IMR-90 (cell line): Measurements from ENCODE around the gene CARTPT. TPM values are rescaled to one million over a fixed set of nuclear protein-coding genes. Genes with fewer than 3 reads are reported as not detected.

Source experiments
- ATAC-seq: fragments of 200-7000 bp; cut with Tn5 transposase; 2 replicates; pipeline ENCODE4 v1.9.1; 2020; ENCODE audit warnings: low read depth, mild to moderate bottlenecking, moderate library complexity
- BruUV-seq: library from RNA; stranded (reverse); fragments of 400-500 nt; replicated peaks from 2 replicates; lab custom pipeline; 2021; lab: Mats Ljungman, UMichigan
- CTCF ChIA-PET: fragments of 300-600 bp; formaldehyde crosslinking; extraction: SDS; loops from one replicate; lab custom pipeline; 2021; ENCODE audit warnings: antibody characterized with exemption; lab: Yijun Ruan, JAX
- POLR2A ChIA-PET: fragments of 300-600 bp; sonication (Branson Sonifier 250); formaldehyde crosslinking; loops from one replicate; lab custom pipeline; 2022; ENCODE audit warnings: antibody characterized with exemption; ENCODE audit not compliant: unreplicated experiment; lab: Charles Lee
- DNase-seq: peaks from one replicate; pipeline ENCODE4 v3.0.0; 2013
- H2AFZ ChIP-seq: replicated peaks from 2 replicates; pipeline ENCODE3; 2013; ENCODE audit warnings: low read length, mild to moderate bottlenecking; ENCODE audit not compliant: poor library complexity
- H2AK5ac ChIP-seq: 2 replicates; pipeline ENCODE4 v1.6.1; 2013; ENCODE audit warnings: low read depth, low read length, inconsistent platforms
- H2AK9ac ChIP-seq: replicated peaks from 2 replicates; pipeline ENCODE3; 2013; ENCODE audit warnings: mild to moderate bottlenecking, low read depth, low read length, moderate library complexity; ENCODE audit not compliant: poor library complexity
- H2BK120ac ChIP-seq: 2 replicates; pipeline ENCODE4 v1.6.1; 2013; ENCODE audit warnings: low read depth, low read length, inconsistent platforms
- H2BK15ac ChIP-seq: 3 replicates; pipeline ENCODE4 v1.6.1; 2013; ENCODE audit warnings: low read depth, low read length, inconsistent platforms
- H2BK20ac ChIP-seq: 2 replicates; pipeline ENCODE4 v1.6.1; 2013; ENCODE audit warnings: low read depth, mild to moderate bottlenecking, inconsistent platforms, low read length, moderate library complexity
- H2BK5ac ChIP-seq: 2 replicates; pipeline ENCODE4 v1.6.1; 2013; ENCODE audit warnings: mild to moderate bottlenecking, low read depth, low read length, inconsistent platforms; ENCODE audit not compliant: poor library complexity, severe bottlenecking
- H3K14ac ChIP-seq: replicated peaks from 2 replicates; pipeline ENCODE4 v1.6.1; 2013; ENCODE audit warnings: low read depth, low read length, inconsistent platforms
- H3K18ac ChIP-seq: 2 replicates; pipeline ENCODE4 v1.6.1; 2013; ENCODE audit warnings: low read depth, low read length, control low read depth
- H3K23ac ChIP-seq: 2 replicates; pipeline ENCODE4 v1.6.1; 2013; ENCODE audit warnings: low read depth, low read length, inconsistent platforms
- H3K27ac ChIP-seq: 2 replicates; pipeline ENCODE4 v1.5.1; 2013; ENCODE audit warnings: mild to moderate bottlenecking, control low read depth, low read length; ENCODE audit not compliant: insufficient read depth
- H3K27me3 ChIP-seq: 2 replicates; pipeline ENCODE4 v1.6.1; 2013; ENCODE audit warnings: low read length; ENCODE audit not compliant: control insufficient read depth, insufficient read depth
- H3K36me3 ChIP-seq: 2 replicates; pipeline ENCODE4 v1.6.1; 2013; ENCODE audit warnings: low read length, mixed read lengths; ENCODE audit not compliant: control insufficient read depth, insufficient read depth
- H3K4ac ChIP-seq: 2 replicates; pipeline ENCODE4 v1.6.1; 2013; ENCODE audit warnings: low read depth, low read length, inconsistent platforms
- H3K4me1 ChIP-seq: 2 replicates; pipeline ENCODE4 v1.6.1; 2013; ENCODE audit warnings: low read length, mixed read lengths; ENCODE audit not compliant: control insufficient read depth, insufficient read depth
- H3K4me2 ChIP-seq: 2 replicates; pipeline ENCODE4 v1.6.1; 2013; ENCODE audit warnings: low read depth, mild to moderate bottlenecking, control low read depth, low read length, moderate library complexity
- H3K4me3 ChIP-seq: 2 replicates; pipeline ENCODE4 v1.5.1; 2013; ENCODE audit warnings: low read depth, mild to moderate bottlenecking, control low read depth, low read length, moderate library complexity; ENCODE audit not compliant: insufficient read depth
- H3K56ac ChIP-seq: 2 replicates; pipeline ENCODE4 v1.6.1; 2013; ENCODE audit warnings: low read length, inconsistent platforms; ENCODE audit not compliant: insufficient read depth; ENCODE audit errors: extremely low read depth
- H3K79me1 ChIP-seq, 2 experiments: 2 replicates each; pipeline ENCODE4 v1.6.1; 2013; ENCODE audit warnings: low read length in 2 of 2, inconsistent platforms in 1 of 2, low read depth in 1 of 2
- H3K9ac ChIP-seq: 2 replicates; pipeline ENCODE4 v1.6.1; 2013; ENCODE audit warnings: low read depth, low read length, control low read depth
- H3K9me1 ChIP-seq: 2 replicates; pipeline ENCODE4 v1.6.1; 2013; ENCODE audit warnings: low read length, inconsistent platforms; ENCODE audit not compliant: insufficient read depth
- H3K9me3 ChIP-seq: 2 replicates; pipeline ENCODE4 v1.6.1; 2013; ENCODE audit warnings: low read length; ENCODE audit not compliant: control insufficient read depth, insufficient read depth
- H4K20me1 ChIP-seq: 2 replicates; pipeline ENCODE4 v1.6.1; 2013; ENCODE audit warnings: low read length, inconsistent platforms; ENCODE audit not compliant: insufficient read depth
- H4K5ac ChIP-seq: 2 replicates; pipeline ENCODE4 v1.6.1; 2013; ENCODE audit warnings: mild to moderate bottlenecking, low read depth, low read length, control low read depth
- H4K8ac ChIP-seq, 2 experiments: 2 replicates each; pipeline ENCODE4 v1.6.1; 2013; ENCODE audit warnings: low read depth in 2 of 2, low read length in 2 of 2, control low read depth in 1 of 2, inconsistent platforms in 1 of 2
- H4K91ac ChIP-seq: 2 replicates; pipeline ENCODE4 v1.6.1; 2013; ENCODE audit warnings: low read depth, low read length, inconsistent platforms; ENCODE audit not compliant: insufficient read depth
- BHLHE40 ChIP-seq: fragments of 150-350 bp; IDR thresholded peaks from 2 replicates; pipeline ENCODE4 v1.6.1; 2016; ENCODE audit warnings: mild to moderate bottlenecking, low read depth, low read length
- CEBPB ChIP-seq: IDR thresholded peaks from 2 replicates; pipeline ENCODE4 v1.6.1; 2012; ENCODE audit warnings: low read depth, low read length, improper control_type of control experiment
- CHD1 ChIP-seq: IDR thresholded peaks from 2 replicates; pipeline ENCODE4 v1.6.1; 2012; ENCODE audit warnings: low read depth, low read length, improper control_type of control experiment
- FOS ChIP-seq: fragments of 150-350 bp; IDR thresholded peaks from 2 replicates; pipeline ENCODE4 v1.6.1; 2016; ENCODE audit warnings: low read depth, low read length
- MAFK ChIP-seq: IDR thresholded peaks from 2 replicates; pipeline ENCODE4 v1.6.1; 2012; ENCODE audit warnings: low read depth, low read length, improper control_type of control experiment
- MAZ ChIP-seq: IDR thresholded peaks from 2 replicates; pipeline ENCODE4 v1.6.1; 2012; ENCODE audit warnings: low read depth, mild to moderate bottlenecking, low read length, improper control_type of control experiment, moderate library complexity, borderline replicate concordance
- MXI1 ChIP-seq: IDR thresholded peaks from 2 replicates; pipeline ENCODE4 v1.6.1; 2012; ENCODE audit warnings: low read depth, mild to moderate bottlenecking, low read length, moderate library complexity, borderline replicate concordance
- NFE2L2 ChIP-seq: fragments of 150-350 bp; IDR thresholded peaks from 2 replicates; pipeline ENCODE4 v1.6.1; 2016; ENCODE audit warnings: low read depth, mild to moderate bottlenecking, low read length
- POLR2A ChIP-seq: IDR thresholded peaks from 2 replicates; pipeline ENCODE4 v1.6.1; 2012; ENCODE audit warnings: mild to moderate bottlenecking, low read depth, low read length
- RAD21 ChIP-seq: IDR thresholded peaks from 2 replicates; pipeline ENCODE4 v1.6.1; 2012; ENCODE audit warnings: low read length, improper control_type of control experiment
- RCOR1 ChIP-seq: IDR thresholded peaks from 2 replicates; pipeline ENCODE4 v1.6.1; 2012; ENCODE audit warnings: mild to moderate bottlenecking, low read length, improper control_type of control experiment; ENCODE audit not compliant: insufficient replicate concordance
- RFX5 ChIP-seq: IDR thresholded peaks from 2 replicates; pipeline ENCODE4 v1.8.0; 2012; ENCODE audit warnings: low read depth, mild to moderate bottlenecking, low read length, moderate library complexity
- SMC3 ChIP-seq: fragments of 150-350 bp; IDR thresholded peaks from 2 replicates; pipeline ENCODE4 v1.6.1; 2016; ENCODE audit warnings: low read depth, mild to moderate bottlenecking, antibody characterized with exemption, low read length, moderate library complexity
- WGBS, 2 experiments: methylation state at CpG; one replicate each; pipeline versions ENCODE4 v1.1.5 to v1.1.7; 2013; ENCODE audit warnings: missing lambda C conversion rate in 2 of 2; ENCODE audit not compliant: insufficient read length in 1 of 2; ENCODE audit errors: extremely low coverage in 2 of 2; 5-methylcytosine and 5-hydroxymethylcytosine counted together
- dilution Hi-C: fragments of 300-500 bp; cut with HindIII; formaldehyde crosslinking; loops from one replicate; pipeline ENCODE4 v1.14.3; 2018; ENCODE audit warnings: low sequenced_read_pairs; ENCODE audit not compliant: unreplicated experiment
- in situ Hi-C: fragments of 300-500 bp; cut with MboI; formaldehyde crosslinking; loops from 3 replicates; pipeline ENCODE4 v1.14.3; 2019; ENCODE audit warnings: low sequenced_read_pairs, inconsistent platforms, mixed read lengths
- intact Hi-C: fragments of 100-400 bp; cut with micrococcal nuclease; formaldehyde crosslinking; loops from 2 replicates; pipeline ENCODE4 v1.10.0; 2022
- polyA plus RNA-seq, 3 experiments: library from polyadenylated mRNA; depleted of rRNA; stranded (reverse); fragments of >200 nt; gene quantifications; 2 replicates each; pipeline ENCODE4 v1.2.3, GENCODE V29; 2012; ENCODE audit warnings: low replicate concordance in 1 of 3
- total RNA-seq: library from RNA; depleted of rRNA; stranded (reverse); fragments of >200 nt; gene quantifications from 2 replicates; pipeline ENCODE4 v1.2.3, GENCODE V29; 2012
- TF ChIP-seq, protein P1 (sequence below): fragments of 150-350 bp; IDR thresholded peaks from 2 replicates; pipeline ENCODE4 v1.6.1; 2016; ENCODE audit warnings: low read depth, mild to moderate bottlenecking, low read length, moderate library complexity, borderline replicate concordance
- TF ChIP-seq, protein P2 (sequence below): fragments of 150-350 bp; IDR thresholded peaks from 2 replicates; pipeline ENCODE4 v1.6.1; 2017; ENCODE audit warnings: mild to moderate bottlenecking, antibody characterized with exemption, low read length, low read depth
- TF ChIP-seq, protein P3 (sequence below): conservative IDR thresholded peaks from 2 replicates; pipeline ENCODE4 v1.5.1; 2012; ENCODE audit warnings: mild to moderate bottlenecking, low read depth, low read length, improper control_type of control experiment

CARTPT gene
- total and polyA plus RNA-seq, 2 of the 4 experiments (the other 2 are of a cell fraction), result not detected

DNA sequence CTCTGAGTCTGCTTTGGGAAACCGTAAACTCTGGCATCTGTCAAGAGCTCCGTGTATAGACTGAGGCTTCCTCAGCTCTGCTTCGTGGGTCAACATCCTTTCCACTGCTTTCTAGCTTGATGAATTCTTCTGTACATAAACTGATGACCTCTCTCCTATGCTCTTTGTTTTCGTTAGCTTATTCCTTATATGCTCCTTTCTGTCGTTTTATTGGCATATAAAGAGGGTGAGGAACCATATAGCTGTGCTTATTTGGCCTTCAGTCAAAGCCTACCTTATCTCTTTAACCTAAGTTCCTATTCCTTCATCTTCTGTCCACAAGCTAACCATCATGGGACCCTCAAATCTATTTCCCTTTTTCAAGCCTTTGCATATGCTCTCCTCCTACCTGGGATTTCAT, 39.4 kb upstream of the CARTPT start:
- WGBS, 2 experiments, result no CpG with 5 or more reads among the region's 5 CpGs
- CTCF ChIA-PET, result no interaction called here
- in situ Hi-C loops, result no loop called here

More for the DNA sequence above, 39.4 kb upstream of the CARTPT start:
- H3K27me3 ChIP-seq, result peaks cover 18% of the 10 kb centered on the region
- no peak for DNase-seq
- H3K9me1 ChIP-seq, result no peaks in the 10 kb centered on the region
- POLR2A ChIA-PET, result interaction anchor here (0.6 kb wide), 1 partner anchor 16 kb away, joined by 3 read pairs; no protein-coding TSS in a partner anchor
- no peak overlapping the region for H2AK5ac ChIP-seq
- no peak overlapping the region for H4K8ac ChIP-seq
- no peak overlapping the region for H3K18ac ChIP-seq
- H3K56ac ChIP-seq, result no peak overlapping the region
- BruUV-seq, result no TSS peak
- no peaks in the 10 kb centered on the region for H3K36me3 ChIP-seq
- H3K9me3 ChIP-seq, result no peaks in the 10 kb centered on the region
- no peak overlapping the region for H4K91ac ChIP-seq
- no peak overlapping the region for H4K5ac ChIP-seq
- H3K23ac ChIP-seq, result no peak overlapping the region
- no peak overlapping the region for H3K4ac ChIP-seq
- no peak overlapping the region for H2BK20ac ChIP-seq
- dilution Hi-C loops, result no loop called here
- ATAC-seq, result no peak
- H2BK120ac ChIP-seq, result no peak overlapping the region
- no peak overlapping the region for H2BK15ac ChIP-seq
- no peak overlapping the region for H3K4me2 ChIP-seq
- H2BK5ac ChIP-seq, result no peak overlapping the region
- no peak overlapping the region for H3K9ac ChIP-seq
- no peaks in the 10 kb centered on the region for H3K79me1 ChIP-seq
- intact Hi-C loops, result loop anchor here (5.0 kb wide), 1 partner anchor 38 kb away; the partner anchor contains the start of gene CARTPT
- no peak overlapping the region for H3K27ac ChIP-seq
- TF ChIP-seq CHD1 (no peak), MAFK (no peak), POLR2A (no peak), RAD21 (no peak), FOS (no peak), RFX5 (no peak), SMC3 (no peak), NFE2L2 (no peak), BHLHE40 (no peak), CEBPB (no peak), MAZ (no peak), RCOR1 (no peak), MXI1 (no peak)
- TF ChIP-seq, protein P1, sequence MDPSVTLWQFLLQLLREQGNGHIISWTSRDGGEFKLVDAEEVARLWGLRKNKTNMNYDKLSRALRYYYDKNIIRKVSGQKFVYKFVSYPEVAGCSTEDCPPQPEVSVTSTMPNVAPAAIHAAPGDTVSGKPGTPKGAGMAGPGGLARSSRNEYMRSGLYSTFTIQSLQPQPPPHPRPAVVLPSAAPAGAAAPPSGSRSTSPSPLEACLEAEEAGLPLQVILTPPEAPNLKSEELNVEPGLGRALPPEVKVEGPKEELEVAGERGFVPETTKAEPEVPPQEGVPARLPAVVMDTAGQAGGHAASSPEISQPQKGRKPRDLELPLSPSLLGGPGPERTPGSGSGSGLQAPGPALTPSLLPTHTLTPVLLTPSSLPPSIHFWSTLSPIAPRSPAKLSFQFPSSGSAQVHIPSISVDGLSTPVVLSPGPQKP, result no peak
- TF ChIP-seq, protein P2, sequence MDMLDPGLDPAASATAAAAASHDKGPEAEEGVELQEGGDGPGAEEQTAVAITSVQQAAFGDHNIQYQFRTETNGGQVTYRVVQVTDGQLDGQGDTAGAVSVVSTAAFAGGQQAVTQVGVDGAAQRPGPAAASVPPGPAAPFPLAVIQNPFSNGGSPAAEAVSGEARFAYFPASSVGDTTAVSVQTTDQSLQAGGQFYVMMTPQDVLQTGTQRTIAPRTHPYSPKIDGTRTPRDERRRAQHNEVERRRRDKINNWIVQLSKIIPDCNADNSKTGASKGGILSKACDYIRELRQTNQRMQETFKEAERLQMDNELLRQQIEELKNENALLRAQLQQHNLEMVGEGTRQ, result no peak
- TF ChIP-seq, protein P3, sequence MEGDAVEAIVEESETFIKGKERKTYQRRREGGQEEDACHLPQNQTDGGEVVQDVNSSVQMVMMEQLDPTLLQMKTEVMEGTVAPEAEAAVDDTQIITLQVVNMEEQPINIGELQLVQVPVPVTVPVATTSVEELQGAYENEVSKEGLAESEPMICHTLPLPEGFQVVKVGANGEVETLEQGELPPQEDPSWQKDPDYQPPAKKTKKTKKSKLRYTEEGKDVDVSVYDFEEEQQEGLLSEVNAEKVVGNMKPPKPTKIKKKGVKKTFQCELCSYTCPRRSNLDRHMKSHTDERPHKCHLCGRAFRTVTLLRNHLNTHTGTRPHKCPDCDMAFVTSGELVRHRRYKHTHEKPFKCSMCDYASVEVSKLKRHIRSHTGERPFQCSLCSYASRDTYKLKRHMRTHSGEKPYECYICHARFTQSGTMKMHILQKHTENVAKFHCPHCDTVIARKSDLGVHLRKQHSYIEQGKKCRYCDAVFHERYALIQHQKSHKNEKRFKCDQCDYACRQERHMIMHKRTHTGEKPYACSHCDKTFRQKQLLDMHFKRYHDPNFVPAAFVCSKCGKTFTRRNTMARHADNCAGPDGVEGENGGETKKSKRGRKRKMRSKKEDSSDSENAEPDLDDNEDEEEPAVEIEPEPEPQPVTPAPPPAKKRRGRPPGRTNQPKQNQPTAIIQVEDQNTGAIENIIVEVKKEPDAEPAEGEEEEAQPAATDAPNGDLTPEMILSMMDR, result no peak
- H2AK9ac ChIP-seq, result no peak overlapping the region
- no peak overlapping the region for H3K14ac ChIP-seq
- H4K20me1 ChIP-seq, result no peaks in the 10 kb centered on the region
- no peak overlapping the region for H2AFZ ChIP-seq
- no peak overlapping the region for H3K4me3 ChIP-seq
- H3K4me1 ChIP-seq, result no peaks in the 10 kb centered on the region
